ENCODE measurements around the gene PDZD4.

GRCh38 chrX:153777261-153778090 is 52.9 kb downstream of the PDZD4 start:
- TF ChIP-seq CHD2 (IDR thresholded peaks at IDR 0.05; ENCODE audit: borderline replicate concordance, low read depth, low read length) (no peak), ZBTB33 (IDR thresholded peaks at IDR 0.05) (no peak)

All from GM12878 (cell line).